Erythroblast (primary cell): Measurements from ENCODE around the gene RBKS.
A peak's percentile ranks its signal among the peaks of the same experiment; 100 is the strongest.
"Not testable (repeated sequence)": the region's sequence is repeated elsewhere in the genome, so short reads cannot be mapped to it uniquely, and the experiment has no call there.

Experiments
- DNase-seq, 2 experiments: peaks; one replicate each; lab custom pipeline; 2025; lab: John Stamatoyannopoulos, UW
- GATA1 ChIP-seq: IDR thresholded peaks from 2 replicates; pipeline ENCODE4 v1.6.1; 2011; ENCODE audit warnings: low read depth, mild to moderate bottlenecking, control low read depth, low read length, moderate library complexity
- POLR2A ChIP-seq: IDR thresholded peaks from 2 replicates; pipeline ENCODE4 v1.6.1; 2011; ENCODE audit warnings: mild to moderate bottlenecking, low read length

RBKS gene

GRCh38 chr2:27756544-27757498, 133.4 kb downstream of the RBKS start:
- TF ChIP-seq GATA1 (no peak), POLR2A (no peak)
- peak in 1 of 2 experiments; percentile 13 for DNase-seq

GRCh38 chr2:27756091-27756490, 134.1 kb downstream of the RBKS start:
- no peak for TF ChIP-seq GATA1
- TF ChIP-seq POLR2A: no peak

GRCh38 chr2:27754831-27755230, 135.4 kb downstream of the RBKS start:
- no peak for DNase-seq
- no peak for TF ChIP-seq POLR2A
- TF ChIP-seq GATA1: no peak

More at GRCh38 chr2:27756091-27756490, 134.1 kb downstream of the RBKS start:
- DNase-seq: no peak

DNA sequence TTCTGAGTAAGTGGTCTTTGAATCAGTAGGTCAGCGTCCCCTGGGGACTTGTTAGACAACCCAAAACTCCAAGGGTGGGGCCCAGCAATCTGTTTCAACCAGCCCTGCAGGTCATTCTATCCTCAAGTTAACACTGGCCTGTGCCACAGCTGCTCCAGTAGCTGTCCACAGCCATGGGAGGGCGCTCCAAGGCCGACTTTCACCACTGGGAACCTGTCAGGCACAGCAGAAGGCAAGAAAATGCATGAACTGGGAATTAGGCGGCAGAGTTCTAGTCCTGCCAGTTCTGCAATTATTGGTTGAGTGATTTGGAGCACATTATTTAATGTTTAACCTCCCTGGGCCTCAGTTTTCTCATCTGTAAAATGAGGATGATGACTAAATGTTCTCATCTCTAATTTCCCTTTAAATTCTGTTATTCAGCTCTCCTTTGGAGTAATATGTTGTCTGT, 136.0 kb downstream of the RBKS start:
- DNase-seq: peak; percentile 69 to 77
- no peak for TF ChIP-seq POLR2A
- TF ChIP-seq GATA1: no peak

DNA sequence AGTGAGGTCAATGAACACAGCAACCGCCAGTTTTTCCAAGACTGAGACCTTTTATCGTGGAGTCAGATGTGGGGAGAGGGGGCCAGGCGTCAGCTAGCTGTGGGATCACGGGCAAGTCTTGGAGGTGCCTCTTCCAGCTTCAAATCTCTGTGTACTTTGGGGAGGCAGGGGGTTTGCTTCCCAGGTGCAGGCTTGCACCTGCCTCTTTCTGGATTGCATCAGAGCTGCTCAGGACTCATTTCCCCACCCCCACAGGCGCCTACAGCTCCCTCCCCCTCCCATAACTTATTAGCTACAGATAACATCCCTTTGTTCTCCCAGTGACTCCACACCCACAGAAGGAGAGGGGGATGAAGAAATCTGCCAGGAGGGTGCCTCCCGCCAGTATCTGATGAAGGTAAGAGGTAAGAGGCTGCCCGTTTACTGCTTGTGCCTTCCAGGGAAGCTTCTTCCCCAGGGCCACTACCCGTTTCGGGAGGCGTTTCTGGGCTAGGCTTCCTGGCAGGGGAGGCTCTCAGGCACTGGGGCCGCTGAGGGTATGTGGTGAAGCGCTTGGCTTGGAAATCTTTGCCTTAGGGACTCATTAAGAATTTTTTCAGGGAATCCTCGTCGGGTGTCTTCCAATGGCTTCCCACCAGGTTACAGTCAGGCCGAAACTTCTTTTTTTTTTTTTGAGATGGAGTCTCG, 137.5 kb downstream of the RBKS start:
- TF ChIP-seq POLR2A (no peak), GATA1 (no peak)
- DNase-seq: no peak

- DNase-seq: no peak
- TF ChIP-seq POLR2A (no peak), GATA1 (no peak)
Observed at GRCh38 chr2:27751377-27751776, 138.8 kb downstream of the RBKS start.

DNA sequence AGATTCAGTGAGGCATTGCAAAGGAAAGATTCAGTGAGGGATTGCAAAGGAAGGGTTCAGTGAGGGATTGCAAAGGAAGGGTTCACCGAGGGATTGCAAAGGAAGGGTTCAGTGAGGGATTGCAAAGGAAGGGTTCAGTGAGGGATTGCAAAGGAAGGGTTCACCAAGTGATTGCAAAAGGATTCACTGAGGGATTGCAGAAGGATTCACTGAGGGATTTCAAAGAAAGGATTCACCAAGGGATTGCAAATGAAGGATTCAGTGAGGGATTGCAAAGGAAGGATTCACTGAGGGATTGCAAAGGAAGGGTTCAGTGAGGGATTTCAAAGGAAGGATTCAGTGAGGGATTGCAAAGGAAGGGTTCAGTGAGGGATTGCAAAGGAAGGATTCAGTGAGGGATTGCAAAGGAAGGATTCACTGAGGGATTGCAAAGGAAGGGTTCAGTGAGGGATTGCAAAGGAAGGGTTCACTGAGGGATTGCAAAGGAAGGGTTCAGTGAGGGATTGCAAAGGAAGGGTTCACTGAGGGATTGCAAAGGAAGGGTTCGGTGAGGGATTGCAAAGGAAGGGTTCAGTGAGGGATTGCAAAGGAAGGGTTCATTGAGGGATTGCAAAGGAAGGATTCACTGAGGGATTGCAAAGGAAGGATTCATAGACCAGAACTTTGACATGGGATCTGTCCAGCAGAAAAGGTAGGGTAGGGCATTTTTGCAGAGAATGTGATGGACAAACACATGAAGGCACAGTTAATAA, 141.2 kb downstream of the RBKS start:
- not testable (repeated sequence) for DNase-seq

- TF ChIP-seq POLR2A (no peak), GATA1 (no peak)
- DNase-seq: no peak
Observed at GRCh38 chr2:27747827-27748352, 142.3 kb downstream of the RBKS start.

DNA sequence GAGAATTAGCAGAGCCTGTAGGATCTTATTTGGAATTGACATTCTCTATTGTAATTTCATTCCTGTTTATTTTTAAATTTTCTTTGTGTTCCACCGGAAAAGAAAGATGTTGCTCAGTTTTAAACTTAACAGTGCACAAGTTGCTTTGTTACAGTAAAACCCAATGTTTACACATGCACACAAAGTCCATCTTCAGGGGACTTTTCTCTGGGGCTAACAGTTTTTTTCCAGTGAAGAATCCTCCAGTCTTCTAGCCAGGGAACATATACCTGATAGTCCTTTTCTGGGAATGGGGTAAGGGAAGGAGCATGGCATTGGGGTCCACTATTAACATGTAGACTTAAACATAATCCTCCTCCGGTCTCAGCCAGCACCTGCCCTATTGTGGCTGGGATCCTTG, 143.9 kb downstream of the RBKS start:
- TF ChIP-seq GATA1: no peak
- TF ChIP-seq POLR2A: no peak
- DNase-seq: no peak

DNA sequence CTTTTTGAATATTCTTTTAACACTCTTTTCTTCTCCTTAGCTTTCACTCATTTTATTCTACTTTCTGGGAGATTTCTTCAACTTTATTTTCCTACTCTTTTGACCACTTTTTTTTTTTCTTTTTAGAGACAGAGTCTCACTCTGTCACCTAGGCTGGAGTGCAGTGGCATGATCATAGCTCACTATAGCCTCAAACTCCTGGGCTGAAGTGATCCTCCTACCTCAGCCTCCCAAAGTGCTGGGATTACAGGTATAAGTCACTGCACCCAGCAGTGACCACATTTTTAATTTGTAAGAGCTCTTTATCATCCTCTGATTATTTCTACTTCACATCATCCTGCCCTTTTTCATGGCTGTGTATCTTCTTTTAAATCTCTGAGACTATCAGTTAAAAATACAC, 144.7 kb downstream of the RBKS start:
- DNase-seq: not testable (repeated sequence)

- TF ChIP-seq POLR2A (no peak), GATA1 (no peak)
- no peak for DNase-seq
Observed at GRCh38 chr2:27742571-27742970, 147.6 kb downstream of the RBKS start.

DNA sequence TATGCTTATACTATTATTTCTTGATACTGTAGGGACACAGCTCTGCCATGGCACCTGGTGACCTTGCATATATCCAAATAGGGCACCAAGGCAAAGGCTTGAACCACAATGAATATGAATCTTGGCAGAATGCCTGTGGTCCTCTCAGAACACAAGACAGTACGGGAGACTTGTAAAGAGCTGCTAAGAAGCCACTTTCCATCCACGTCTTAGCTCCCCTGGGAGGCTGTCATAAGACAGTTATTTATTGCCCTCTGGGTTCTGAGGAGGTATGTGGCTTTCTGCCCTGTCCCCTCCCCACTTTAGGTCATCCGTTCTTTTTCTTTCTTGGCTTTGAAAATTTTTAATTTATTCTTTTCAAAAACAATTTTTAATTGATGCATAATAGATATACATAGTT, 148.5 kb downstream of the RBKS start:
- TF ChIP-seq GATA1: no peak
- TF ChIP-seq POLR2A: no peak
- DNase-seq: no peak

- DNase-seq: no peak
- TF ChIP-seq POLR2A (no peak), GATA1 (no peak)
Observed at GRCh38 chr2:27739058-27739373, 151.2 kb downstream of the RBKS start.

DNA sequence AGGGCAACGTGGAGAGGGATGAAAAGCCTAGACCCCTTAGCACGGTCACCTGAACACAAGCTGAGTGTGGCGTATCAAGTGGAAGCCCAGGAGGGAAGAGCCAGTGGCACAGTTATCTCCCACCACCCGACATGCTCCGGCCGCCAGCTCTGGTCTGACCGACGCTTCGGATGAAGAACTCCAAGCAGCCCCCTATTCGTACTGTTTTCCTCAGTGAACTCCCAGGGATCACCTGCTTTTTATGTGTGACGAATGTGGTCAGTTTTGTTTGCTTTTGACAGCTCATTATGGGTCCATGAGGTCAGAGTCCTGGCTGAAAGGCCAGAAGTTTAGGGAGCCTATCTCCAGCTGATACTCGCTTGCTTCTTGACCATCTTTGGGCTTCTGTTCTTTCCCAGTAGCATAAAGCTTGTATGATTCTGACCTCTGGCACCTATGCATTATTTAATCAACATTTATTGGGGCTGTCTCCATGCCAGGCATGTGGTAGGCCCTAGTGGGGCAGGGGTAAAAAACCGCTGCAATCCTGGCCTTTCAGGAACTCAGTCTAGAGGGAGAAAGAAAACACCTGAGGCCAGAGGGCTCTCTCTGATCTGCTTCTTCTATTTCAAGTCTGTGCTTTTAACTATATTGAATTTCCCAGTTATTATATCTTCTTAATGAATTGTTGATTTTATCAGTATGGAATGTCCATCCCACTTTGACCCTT, 151.7 kb downstream of the RBKS start:
- TF ChIP-seq GATA1 (no peak), POLR2A (no peak)
- DNase-seq: no peak
